Sigmoid colon (tissue), 4 donors: ENCODE measurements around the gene LRRTM4.

Experiments
- POLR2A ChIP-seq, 2 donors: fragments of 450-650 bp; IDR thresholded peaks; one replicate each; pipeline ENCODE4 v1.6.1; 2016; ENCODE audit warnings: antibody characterized with exemption in 2 of 2, mild to moderate bottlenecking in 2 of 2, moderate library complexity in 2 of 2
- POLR2AphosphoS5 ChIP-seq, 4 donors: sonication (generic); formaldehyde crosslinking; IDR thresholded peaks; one replicate each; pipeline ENCODE4 v1.6.1; 2017; ENCODE audit warnings: antibody characterized with exemption in 4 of 4
- TF ChIP-seq, protein P1 (sequence below), 4 experiments: fragments of 450-650 bp in 3 of 4; fragments of 200-600 bp in 1 of 4; IDR thresholded peaks; one replicate each; pipeline ENCODE4 v1.5.1; 2016 to 2019; ENCODE audit warnings: antibody characterized with exemption in 4 of 4, mild to moderate bottlenecking in 3 of 4, moderate library complexity in 2 of 4

DNA sequence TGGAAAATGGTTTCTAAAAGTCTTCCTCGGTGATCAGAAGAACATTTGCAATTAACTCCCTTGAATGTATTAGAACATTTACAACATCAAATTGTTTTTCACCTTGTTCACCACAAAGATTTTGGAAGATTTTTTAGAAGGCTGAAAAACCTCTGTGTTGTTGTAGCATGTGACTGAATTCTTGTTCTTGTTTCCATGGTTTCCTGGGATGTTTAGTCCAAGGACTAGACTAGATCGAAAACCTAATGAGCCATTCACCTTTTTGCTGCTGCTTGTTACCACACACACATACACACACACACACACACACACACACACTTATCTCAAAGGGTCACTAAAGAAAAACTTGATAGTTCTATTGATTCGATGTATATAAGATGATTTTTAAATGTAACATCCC lies 380.0 kb downstream of the LRRTM4 start:
- TF ChIP-seq POLR2AphosphoS5 (IDR thresholded peaks at IDR 0.05): no peak
- TF ChIP-seq, protein P1, sequence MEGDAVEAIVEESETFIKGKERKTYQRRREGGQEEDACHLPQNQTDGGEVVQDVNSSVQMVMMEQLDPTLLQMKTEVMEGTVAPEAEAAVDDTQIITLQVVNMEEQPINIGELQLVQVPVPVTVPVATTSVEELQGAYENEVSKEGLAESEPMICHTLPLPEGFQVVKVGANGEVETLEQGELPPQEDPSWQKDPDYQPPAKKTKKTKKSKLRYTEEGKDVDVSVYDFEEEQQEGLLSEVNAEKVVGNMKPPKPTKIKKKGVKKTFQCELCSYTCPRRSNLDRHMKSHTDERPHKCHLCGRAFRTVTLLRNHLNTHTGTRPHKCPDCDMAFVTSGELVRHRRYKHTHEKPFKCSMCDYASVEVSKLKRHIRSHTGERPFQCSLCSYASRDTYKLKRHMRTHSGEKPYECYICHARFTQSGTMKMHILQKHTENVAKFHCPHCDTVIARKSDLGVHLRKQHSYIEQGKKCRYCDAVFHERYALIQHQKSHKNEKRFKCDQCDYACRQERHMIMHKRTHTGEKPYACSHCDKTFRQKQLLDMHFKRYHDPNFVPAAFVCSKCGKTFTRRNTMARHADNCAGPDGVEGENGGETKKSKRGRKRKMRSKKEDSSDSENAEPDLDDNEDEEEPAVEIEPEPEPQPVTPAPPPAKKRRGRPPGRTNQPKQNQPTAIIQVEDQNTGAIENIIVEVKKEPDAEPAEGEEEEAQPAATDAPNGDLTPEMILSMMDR (IDR thresholded peaks at IDR 0.05): no peak
- no peak for TF ChIP-seq POLR2A (IDR thresholded peaks at IDR 0.05)
